Brain microvascular endothelial cell (primary cell): ENCODE measurements around the gene ERGIC3.
A peak's percentile ranks its signal among the peaks of the same experiment; 100 is the strongest.
"Not testable (repeated sequence)": the region's sequence is repeated elsewhere in the genome, so short reads cannot be mapped to it uniquely, and the experiment has no call there.

Source experiments
- DNase-seq: peaks from one replicate; pipeline ENCODE4 v3.0.0-alpha.2; 2020
- H3K27ac ChIP-seq: fragments of 250-450 bp; sonication (Bioruptor Pico); 2 replicates; pipeline ENCODE4 v1.5.1; 2020; ENCODE audit warnings: mild to moderate bottlenecking, moderate library complexity
- H3K27me3 ChIP-seq: fragments of 250-450 bp; sonication (Bioruptor Pico); replicated peaks from 2 replicates; pipeline ENCODE4 v1.5.1; 2020; ENCODE audit warnings: mild to moderate bottlenecking
- H3K36me3 ChIP-seq: fragments of 250-450 bp; sonication (Bioruptor Pico); replicated peaks from 2 replicates; pipeline ENCODE4 v1.5.1; 2020; ENCODE audit warnings: mild to moderate bottlenecking
- H3K4me3 ChIP-seq: 2 replicates; pipeline ENCODE4 v1.5.1; 2011; ENCODE audit warnings: low read depth, mild to moderate bottlenecking, control low read depth, low read length, moderate library complexity
- CTCF ChIP-seq: IDR thresholded peaks from 2 replicates; pipeline ENCODE4 v1.5.1; 2011; ENCODE audit warnings: low read depth, mild to moderate bottlenecking, moderate library complexity, low read length, control low read depth, inconsistent platforms; ENCODE audit errors: missing control alignments
- in situ Hi-C: cut with HindIII; loops from 2 replicates; pipeline ENCODE4 v1.10.0; 2017; ENCODE audit warnings: low sequenced_read_pairs, low pct_ligation_motif_present

ERGIC3 gene

GRCh38 chr20:35514371-35514932, 27.4 kb upstream of the ERGIC3 start:
- Histone ChIP-seq H3K27ac (no peak overlapping the region), H3K27me3 (no peaks in the 10 kb centered on the region), H3K36me3 (peaks cover 39% of the 10 kb centered on the region), H3K4me3 (no peak overlapping the region)
- TF ChIP-seq CTCF = no peak
- DNase-seq = no peak
- in situ Hi-C loops = no loop called here

GRCh38 chr20:35515341-35515740, 26.5 kb upstream of the ERGIC3 start:
- no peak for DNase-seq
- H3K4me3 ChIP-seq = no peak overlapping the region
- peaks cover 34% of the 10 kb centered on the region for H3K36me3 ChIP-seq
- in situ Hi-C loops = no loop called here
- no peaks in the 10 kb centered on the region for H3K27me3 ChIP-seq
- no peak overlapping the region for H3K27ac ChIP-seq
- TF ChIP-seq CTCF = no peak

GRCh38 chr20:35515949-35516645, 25.8 kb upstream of the ERGIC3 start:
- peak; percentile 87 for DNase-seq
- H3K27ac ChIP-seq = no peak overlapping the region
- no peak for TF ChIP-seq CTCF
- H3K36me3 ChIP-seq = peaks cover 27% of the 10 kb centered on the region
- in situ Hi-C loops = no loop called here
- H3K4me3 ChIP-seq = no peak overlapping the region
- H3K27me3 ChIP-seq = no peaks in the 10 kb centered on the region

GRCh38 chr20:35517125-35517524, 24.8 kb upstream of the ERGIC3 start:
- Histone ChIP-seq H3K4me3 (no peak overlapping the region), H3K36me3 (peaks cover 17% of the 10 kb centered on the region), H3K27me3 (no peaks in the 10 kb centered on the region), H3K27ac (no peak overlapping the region)
- in situ Hi-C loops = no loop called here
- no peak for TF ChIP-seq CTCF
- no peak for DNase-seq

GRCh38 chr20:35517767-35518166, 24.1 kb upstream of the ERGIC3 start:
- H3K4me3 ChIP-seq, DNase-seq, H3K27ac ChIP-seq, H3K27me3 ChIP-seq, in situ Hi-C loops: not testable (repeated sequence)
- peaks cover 11% of the 10 kb centered on the region for H3K36me3 ChIP-seq

GRCh38 chr20:35518955-35519354, 22.9 kb upstream of the ERGIC3 start:
- no peak for TF ChIP-seq CTCF
- Histone ChIP-seq H3K27me3 (no peaks in the 10 kb centered on the region), H3K4me3 (no peak overlapping the region), H3K27ac (no peak overlapping the region), H3K36me3 (peaks cover 6% of the 10 kb centered on the region)
- in situ Hi-C loops = no loop called here
- DNase-seq = no peak
